ENCODE measurements around the gene RNF130.

GRCh38 chr5:179913461-179913860 is 158.1 kb downstream of the RNF130 start:
- TF ChIP-seq POLR2AphosphoS5 (IDR thresholded peaks at IDR 0.05) (no peak), POLR2A (IDR thresholded peaks at IDR 0.05) (no peak), CTCF (IDR thresholded peaks at IDR 0.05) (no peak), EP300 (IDR thresholded peaks at IDR 0.05) (no peak)
